ENCODE results near the gene RETSAT. TPM values are rescaled to one million over a fixed set of nuclear protein-coding genes. Genes with fewer than 3 reads are reported as not detected.

RETSAT gene
- total RNA-seq, 1 donor from 2014 or later, result 62.1 TPM

DNA sequence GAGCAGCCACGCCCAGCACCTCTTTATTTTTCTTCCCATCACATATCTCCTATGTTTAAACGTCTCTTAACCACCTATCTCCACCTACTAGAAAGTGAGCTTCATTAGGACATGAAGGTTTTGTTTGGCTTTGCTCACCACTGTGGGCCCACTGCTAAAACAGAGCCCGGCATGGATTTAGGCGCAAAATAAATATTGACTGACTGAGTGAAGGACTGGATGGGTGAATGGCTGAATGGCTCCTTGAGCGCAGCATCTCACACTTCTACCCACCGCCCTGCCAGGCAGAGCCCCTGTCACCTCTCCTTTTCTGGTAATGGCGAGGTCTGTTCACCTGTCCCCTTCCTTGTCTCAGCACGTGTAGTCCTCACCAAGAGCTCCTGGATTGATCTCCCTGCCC lies 45.7 kb upstream of the RETSAT start:
- Histone ChIP-seq H3K27me3 (no peaks in the 10 kb centered on the region), H3K36me3 (peaks cover 2 to 43% of the 10 kb centered on the region in 2 donors), H3K4me3 (no peak overlapping the region), H3K27ac (no peak overlapping the region), H3K9me3 (no peaks in the 10 kb centered on the region), H3K4me1 (peaks cover 41% of the 10 kb centered on the region)
- intact Hi-C loops (cut with DNase I), result no loop called here
- DNase-seq (ENCODE audit: extremely low spot score in 2 of 2), result no peak
- TF ChIP-seq, protein P1, sequence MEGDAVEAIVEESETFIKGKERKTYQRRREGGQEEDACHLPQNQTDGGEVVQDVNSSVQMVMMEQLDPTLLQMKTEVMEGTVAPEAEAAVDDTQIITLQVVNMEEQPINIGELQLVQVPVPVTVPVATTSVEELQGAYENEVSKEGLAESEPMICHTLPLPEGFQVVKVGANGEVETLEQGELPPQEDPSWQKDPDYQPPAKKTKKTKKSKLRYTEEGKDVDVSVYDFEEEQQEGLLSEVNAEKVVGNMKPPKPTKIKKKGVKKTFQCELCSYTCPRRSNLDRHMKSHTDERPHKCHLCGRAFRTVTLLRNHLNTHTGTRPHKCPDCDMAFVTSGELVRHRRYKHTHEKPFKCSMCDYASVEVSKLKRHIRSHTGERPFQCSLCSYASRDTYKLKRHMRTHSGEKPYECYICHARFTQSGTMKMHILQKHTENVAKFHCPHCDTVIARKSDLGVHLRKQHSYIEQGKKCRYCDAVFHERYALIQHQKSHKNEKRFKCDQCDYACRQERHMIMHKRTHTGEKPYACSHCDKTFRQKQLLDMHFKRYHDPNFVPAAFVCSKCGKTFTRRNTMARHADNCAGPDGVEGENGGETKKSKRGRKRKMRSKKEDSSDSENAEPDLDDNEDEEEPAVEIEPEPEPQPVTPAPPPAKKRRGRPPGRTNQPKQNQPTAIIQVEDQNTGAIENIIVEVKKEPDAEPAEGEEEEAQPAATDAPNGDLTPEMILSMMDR (IDR thresholded peaks at IDR 0.05), result no peak
- TF ChIP-seq POLR2A (IDR thresholded peaks at IDR 0.05), result no peak
- no peak for TF ChIP-seq POLR2AphosphoS5 (IDR thresholded peaks at IDR 0.05; ENCODE audit: insufficient read depth in 1 of 2, low read depth in 1 of 2)

DNA sequence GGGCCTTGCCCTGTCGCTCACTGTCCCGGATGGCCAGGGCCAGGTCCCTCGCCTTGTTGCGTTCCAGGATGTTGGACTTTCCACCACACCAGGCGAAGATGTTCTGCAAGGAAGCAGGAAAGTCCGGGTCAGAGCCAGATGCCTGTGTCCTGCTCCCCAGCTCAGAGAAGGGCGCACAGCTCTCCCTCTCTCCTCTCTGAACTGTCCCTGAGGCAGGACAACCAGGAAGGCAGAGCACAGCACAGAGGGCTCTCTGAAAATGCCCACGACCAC lies 44.8 kb upstream of the RETSAT start:
- Histone ChIP-seq H3K4me3 (no peak overlapping the region), H3K36me3 (peaks cover 2 to 50% of the 10 kb centered on the region in 2 donors), H3K27ac (no peak overlapping the region), H3K27me3 (no peaks in the 10 kb centered on the region), H3K4me1 (peaks cover 50% of the 10 kb centered on the region), H3K9me3 (no peaks in the 10 kb centered on the region)
- no peak for DNase-seq (ENCODE audit: extremely low spot score in 2 of 2)
- TF ChIP-seq POLR2A (IDR thresholded peaks at IDR 0.05) (no peak), POLR2AphosphoS5 (IDR thresholded peaks at IDR 0.05; ENCODE audit: insufficient read depth in 1 of 2, low read depth in 1 of 2) (no peak)
- TF ChIP-seq, protein P1 (IDR thresholded peaks at IDR 0.05), result no peak
- intact Hi-C loops (cut with DNase I), result no loop called here

DNA sequence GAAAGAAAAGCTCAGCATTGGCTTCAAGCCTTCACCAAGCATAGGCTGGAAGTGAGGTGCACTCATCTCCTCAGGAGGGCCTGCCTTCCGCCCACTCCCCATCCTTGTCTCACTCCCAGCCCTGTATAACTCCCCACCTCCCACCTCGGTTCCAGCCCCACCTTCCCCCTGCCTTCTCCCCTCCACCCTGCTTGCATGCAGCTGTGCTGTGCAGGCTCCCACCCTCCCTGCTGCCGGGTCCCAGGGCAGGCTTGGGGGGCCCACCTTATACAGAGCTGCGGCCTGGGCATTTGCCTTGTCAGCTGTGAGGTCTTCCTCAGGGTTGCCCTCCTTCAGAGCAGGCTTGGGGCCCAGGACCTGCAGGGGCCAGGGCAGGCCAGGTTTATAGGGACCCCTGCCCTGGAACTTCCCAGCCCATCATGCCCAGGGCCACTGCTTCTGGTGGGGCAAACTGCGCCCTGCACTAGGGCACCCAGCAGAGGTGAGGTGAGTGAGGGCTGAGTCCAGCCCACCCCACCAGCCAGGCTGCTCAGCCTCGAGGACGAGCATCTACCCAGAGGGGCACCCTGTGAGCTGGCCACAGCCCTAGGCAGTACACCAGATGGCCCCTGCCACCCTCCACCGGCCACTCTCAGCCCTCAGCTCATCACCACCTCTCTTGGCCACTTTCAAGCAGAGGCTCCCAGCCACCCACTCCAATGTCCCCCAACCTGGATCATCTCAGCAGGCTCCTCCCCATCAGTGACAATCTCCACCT lies 44.3 kb upstream of the RETSAT start:
- no peak for DNase-seq (ENCODE audit: extremely low spot score in 2 of 2)
- peaks cover 51% of the 10 kb centered on the region for H3K4me1 ChIP-seq
- H3K36me3 ChIP-seq, result peaks cover 2 to 50% of the 10 kb centered on the region in 2 donors
- peak overlapping the region; percentile 63 for H3K27ac ChIP-seq
- no peak overlapping the region for H3K4me3 ChIP-seq
- TF ChIP-seq POLR2AphosphoS5 (IDR thresholded peaks at IDR 0.05; ENCODE audit: insufficient read depth in 1 of 2, low read depth in 1 of 2) (no peak), POLR2A (IDR thresholded peaks at IDR 0.05) (no peak)
- TF ChIP-seq, protein P1 (IDR thresholded peaks at IDR 0.05), result no peak
- no peaks in the 10 kb centered on the region for H3K9me3 ChIP-seq
- intact Hi-C loops (cut with DNase I), result no loop called here
- no peaks in the 10 kb centered on the region for H3K27me3 ChIP-seq

DNA sequence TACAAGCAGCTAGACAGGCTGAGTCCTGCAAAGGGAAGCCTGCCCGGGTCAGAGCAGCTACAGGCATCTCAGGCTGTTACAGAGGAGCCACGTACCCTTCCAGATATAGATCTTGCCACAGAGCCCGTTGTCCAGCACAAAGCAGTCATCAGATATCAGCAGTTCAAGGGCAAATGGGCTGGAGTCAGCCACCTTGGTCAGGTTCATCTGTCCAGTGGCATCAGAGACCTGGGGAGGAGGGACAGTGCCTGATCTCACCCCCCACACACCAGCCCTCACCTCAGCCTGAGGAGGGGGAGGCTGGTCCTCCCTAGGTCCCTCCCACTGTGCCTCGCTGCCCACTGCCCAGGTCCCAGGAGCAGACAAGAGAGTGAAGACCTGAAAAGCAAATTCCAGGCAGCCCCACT lies 43.6 kb upstream of the RETSAT start:
- TF ChIP-seq, protein P1 (IDR thresholded peaks at IDR 0.05), result no peak
- TF ChIP-seq POLR2A (IDR thresholded peaks at IDR 0.05), result no peak
- Histone ChIP-seq H3K9me3 (no peaks in the 10 kb centered on the region), H3K27me3 (no peaks in the 10 kb centered on the region), H3K36me3 (peaks cover 2 to 50% of the 10 kb centered on the region in 2 donors), H3K4me3 (no peak overlapping the region), H3K27ac (peak overlapping the region; percentile 63), H3K4me1 (peaks cover 51% of the 10 kb centered on the region)
- intact Hi-C loops (cut with DNase I), result no loop called here
- DNase-seq (ENCODE audit: extremely low spot score in 2 of 2), result no peak
